ENCODE data around the gene HOXA2.

Gene HOXA2

GRCh38 chr7:27111751-27112277 is 9.3 kb upstream of the HOXA2 start:
- DNase-seq (ENCODE audit: low read depth in 2 of 2): no peak

DNA sequence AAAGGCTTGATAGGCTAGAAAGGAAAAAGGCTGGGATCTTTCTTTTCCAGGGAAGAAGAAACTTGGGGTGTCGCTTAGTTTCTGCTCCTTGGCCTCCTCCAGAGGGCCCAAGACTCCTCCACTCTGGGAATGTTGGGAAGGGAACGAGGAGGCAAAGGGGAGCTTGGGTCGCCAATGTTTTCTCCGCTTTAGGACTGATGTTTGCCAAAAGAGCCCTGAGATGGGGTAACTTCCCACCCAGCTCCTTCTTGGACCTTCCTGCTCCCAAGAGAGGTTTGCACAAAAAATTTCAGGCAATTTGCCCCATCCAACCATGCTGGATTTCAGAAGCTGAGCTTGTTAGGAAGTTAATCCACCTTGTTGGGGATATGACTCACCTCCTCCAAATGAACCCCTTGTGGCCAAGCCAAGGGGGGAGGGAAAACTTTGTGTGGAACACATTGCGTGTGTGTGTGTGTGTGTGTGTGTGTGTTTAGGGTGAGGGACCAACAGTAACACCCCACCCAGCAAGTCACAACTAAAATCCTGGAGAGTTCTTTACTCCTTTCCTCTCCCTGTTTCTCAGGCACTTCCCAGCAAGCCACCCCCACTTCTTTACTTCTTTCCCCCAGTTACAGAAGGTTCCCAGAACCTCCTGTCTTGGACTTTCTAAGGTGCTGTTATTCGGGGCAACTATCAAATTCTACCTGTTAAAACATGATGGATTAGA is 8.7 kb upstream of the HOXA2 start:
- no peak for DNase-seq (ENCODE audit: low read depth in 2 of 2)

DNA sequence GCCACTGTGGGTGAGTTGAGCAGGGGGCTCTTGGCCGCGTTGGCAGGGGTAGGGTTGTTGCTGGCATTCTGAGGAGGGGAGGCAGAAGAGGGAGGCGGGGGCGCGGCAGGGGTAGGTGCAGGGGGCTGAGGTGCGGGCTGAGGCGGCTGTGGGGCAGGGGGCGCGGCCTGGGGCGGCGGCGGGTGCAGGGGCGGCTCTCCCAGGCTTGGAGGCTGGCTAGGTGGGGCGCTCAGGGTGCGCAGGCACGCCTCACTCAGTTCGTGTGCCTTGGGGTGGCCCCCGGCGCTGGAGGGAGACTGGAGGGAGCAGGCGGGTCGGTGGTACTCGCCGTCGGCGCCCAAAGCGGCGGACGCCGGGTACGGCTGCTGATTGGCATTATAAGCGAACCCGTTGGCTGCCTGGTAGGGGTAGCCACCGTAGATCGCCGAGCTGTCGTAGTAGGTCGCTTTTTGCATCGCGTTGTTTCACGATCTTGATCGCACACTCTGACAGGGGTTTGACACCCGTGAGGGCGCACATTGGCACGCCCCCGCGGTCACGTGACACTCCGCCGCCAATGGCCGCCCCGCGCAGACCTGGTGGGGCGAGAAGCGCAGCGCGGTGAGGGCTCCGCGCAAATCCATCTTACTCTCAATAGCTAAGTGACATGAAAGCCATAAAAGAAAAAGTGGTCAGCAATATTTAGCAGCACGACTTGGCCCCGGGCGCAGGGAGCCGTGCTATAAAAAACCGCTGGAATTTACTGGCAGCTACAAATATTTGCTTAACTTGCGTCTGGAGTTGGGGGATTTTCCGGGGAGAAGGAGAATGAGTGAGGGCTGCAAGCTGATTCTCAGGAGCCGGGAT is 7.9 kb upstream of the HOXA2 start:
- DNase-seq (ENCODE audit: low read depth in 2 of 2): no peak

DNA sequence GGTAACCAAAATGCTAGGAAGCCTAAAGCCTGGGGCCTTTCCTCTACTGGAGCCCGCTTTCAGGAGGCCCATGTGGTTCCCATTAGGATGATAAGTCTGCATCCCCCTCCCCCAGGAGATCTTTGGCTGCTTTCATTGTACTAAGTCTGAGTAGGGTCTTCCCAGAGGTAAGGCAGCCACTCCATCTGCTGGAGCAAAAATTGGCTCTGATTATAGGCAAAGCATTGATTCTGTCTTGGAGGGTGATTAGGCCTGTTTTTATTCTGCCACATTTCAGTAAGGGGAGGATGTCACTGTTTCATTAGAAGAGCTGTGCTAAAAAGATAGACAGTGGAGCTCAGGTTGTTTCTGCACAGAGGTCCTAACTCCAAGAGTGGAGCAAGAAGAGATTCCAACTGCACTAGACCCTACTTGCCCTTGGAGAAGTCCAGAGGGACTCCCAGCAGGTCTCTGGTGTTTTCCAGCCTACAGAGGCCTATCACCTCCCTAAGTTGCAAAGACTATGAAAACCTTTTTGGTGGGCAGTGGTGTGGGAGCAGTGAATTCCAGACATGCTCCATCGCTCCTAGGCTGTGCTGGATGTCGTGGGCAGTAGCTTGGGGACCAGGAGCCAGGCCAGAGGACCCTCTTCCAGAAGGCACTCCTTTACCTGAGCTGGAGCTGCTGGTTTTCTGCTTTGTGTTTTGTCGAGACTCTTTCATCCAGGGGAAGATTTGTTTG is 7.1 kb upstream of the HOXA2 start:
- no peak for DNase-seq (ENCODE audit: low read depth in 2 of 2)

DNA sequence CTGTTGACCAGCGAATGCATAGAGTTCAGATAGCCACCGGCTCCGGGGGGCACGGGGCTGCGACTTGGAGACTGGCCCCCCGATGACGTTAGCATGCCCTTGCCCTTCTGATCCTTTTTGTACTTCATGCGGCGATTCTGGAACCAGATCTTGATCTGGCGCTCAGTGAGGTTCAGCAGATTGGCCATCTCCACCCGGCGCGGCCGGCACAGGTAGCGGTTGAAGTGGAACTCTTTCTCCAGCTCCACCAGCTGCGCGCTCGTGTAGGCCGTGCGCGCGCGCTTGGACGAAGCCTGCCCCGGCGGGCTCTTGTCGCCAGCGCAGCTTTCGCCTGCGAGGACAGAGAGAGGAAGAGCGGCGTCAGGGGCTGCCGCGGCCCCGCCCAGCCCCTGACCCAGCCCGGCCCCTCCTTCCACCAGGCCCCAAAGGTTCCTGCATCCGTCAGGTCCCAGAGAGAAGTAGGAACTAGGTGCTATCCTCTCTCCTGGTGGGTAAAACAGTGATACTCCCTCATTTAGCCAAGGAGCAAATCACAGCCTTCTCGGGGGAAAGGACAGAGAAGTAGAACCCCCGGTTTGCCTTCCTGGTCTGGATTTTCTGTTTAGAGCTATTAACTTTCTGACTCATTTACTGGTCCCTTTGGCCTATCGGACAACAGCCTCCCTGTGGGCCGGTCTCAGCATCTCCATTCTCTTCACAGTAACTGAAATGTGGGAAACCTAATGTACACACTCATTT is 6.1 kb upstream of the HOXA2 start:
- no peak for DNase-seq (ENCODE audit: low read depth in 2 of 2)

GRCh38 chr7:27107391-27108381 is 5.2 kb upstream of the HOXA2 start:
- no peak for DNase-seq (ENCODE audit: low read depth in 2 of 2)

DNA sequence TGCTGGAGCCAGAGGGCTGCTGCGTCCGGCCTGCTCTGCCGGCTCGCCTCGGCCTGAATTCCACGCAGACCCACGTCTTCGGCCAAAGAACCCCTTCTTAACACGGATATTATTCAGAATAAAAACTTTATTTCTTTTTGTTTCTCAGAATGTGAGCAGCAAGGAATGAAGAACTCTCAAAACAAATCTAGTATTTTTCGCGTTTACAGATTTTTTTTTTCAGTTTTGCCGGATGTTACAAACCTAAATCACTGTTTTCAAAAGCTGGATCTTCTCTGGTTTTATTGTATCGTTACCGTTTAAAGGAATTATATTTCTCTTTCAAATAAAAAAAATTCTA is 4.4 kb upstream of the HOXA2 start:
- no peak for DNase-seq (ENCODE audit: low read depth in 2 of 2)

DNA sequence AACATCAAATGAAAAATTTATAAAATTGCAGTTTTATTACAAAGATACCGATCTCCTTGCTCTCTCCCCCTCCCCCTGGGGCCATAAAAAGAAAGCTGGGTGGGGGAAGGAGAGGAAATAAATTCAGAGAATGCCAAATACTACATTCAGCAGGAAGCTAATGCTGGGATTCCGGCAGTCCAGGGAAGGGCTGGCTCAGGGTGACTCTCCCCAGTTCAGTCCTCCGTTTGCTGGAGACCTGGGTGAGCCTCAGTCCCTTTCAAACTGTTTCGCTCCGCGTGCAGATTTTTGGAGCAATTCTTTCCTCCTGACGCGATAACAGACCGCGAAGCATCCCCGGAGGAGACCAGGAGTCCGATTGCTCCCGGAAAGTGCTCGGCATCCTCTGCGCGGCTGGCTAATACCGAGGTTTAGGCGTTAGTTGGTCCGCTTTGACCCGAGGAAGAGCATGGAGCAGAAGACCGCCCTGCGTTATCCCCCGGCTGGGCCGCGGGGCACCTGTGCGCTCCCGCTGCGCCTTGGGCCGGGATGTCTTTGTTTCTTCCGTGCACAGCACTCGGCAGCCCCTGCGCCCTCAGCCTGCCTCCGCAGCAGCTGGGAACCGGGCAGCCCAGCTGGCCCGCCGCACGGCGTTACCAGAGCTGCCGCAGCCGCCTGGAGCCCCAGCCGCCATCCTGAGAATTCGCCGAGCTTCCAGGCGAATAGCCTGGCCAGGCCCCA is 3.9 kb upstream of the HOXA2 start:
- DNase-seq (ENCODE audit: low read depth in 2 of 2): no peak

GRCh38 chr7:27105301-27106031 is 3.0 kb upstream of the HOXA2 start:
- DNase-seq (ENCODE audit: low read depth in 2 of 2): no peak

GRCh38 chr7:27104341-27105058 is 2.0 kb upstream of the HOXA2 start:
- DNase-seq (ENCODE audit: low read depth in 2 of 2): no peak

- no peak for DNase-seq (ENCODE audit: low read depth in 2 of 2)
These were observed 1.2 kb upstream of the HOXA2 start for GRCh38 chr7:27103489-27104226.

DNA sequence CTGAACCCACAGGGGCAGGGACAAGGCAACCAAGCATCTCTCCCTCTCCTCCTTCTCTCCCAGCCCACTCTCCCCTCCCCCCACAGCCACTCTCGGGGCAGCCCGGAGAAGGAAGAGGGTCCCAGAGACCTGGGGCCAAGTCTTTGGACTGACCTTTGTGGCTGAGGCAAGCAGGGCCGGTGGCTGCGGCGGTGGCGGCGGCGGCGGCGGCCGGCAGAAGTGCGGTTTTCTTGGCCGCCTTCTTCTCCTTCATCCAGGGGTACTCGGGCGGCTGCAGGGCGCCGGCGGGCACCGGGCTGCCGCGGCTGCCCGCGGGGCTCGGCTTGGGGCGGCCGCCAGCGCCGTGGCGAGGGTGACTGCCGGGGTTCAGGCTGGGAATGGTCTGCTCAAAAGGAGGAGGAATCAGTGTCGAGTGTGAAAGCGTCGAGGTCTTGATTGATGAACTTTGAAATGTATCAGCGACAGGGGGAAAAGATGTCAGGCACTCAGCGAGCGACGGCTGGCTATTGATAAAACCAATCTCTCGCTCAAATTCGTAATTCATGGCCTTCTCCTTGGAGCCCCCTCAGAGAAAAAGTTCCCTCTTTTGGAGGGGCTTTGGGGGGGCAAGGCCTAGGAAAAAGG is 414 bp downstream of the HOXA2 start:
- DNase-seq (ENCODE audit: low read depth in 2 of 2): no peak

DNA sequence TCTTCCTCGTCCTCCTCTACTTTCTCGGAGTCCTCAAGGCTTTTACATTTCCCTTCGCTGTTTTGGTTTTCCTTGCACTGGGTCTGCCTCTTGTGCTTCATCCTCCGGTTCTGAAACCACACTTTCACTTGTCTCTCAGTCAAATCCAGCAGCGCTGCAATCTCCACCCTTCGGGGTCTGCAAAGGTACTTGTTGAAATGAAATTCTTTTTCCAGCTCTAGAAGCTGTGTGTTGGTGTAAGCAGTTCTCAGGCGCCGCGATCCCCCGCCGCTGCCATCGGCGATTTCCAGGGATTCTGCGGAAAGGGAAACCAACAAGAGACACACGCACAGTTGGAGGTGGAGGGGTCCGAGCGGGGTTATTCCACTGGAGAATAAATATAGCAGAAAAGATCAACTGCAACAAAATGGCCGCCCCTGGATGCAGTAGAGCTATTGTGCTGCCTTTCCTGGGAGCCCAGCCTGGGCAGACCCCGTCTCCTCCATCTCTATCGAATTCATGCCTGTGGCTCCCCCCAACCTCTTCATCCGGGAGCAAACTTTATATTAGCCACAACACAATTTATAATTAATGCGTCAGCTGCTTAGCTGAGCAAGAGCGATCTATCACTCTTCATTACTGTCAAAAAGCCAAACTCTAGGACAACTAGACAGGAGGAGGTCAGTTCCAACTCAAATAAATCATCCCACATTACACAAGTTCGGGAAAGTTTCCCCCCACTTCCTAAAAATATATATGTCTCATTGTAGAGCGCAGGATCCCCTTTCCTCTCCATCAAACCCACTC is 1.1 kb downstream of the HOXA2 start:
- no peak for DNase-seq (ENCODE audit: low read depth in 2 of 2)

DNA sequence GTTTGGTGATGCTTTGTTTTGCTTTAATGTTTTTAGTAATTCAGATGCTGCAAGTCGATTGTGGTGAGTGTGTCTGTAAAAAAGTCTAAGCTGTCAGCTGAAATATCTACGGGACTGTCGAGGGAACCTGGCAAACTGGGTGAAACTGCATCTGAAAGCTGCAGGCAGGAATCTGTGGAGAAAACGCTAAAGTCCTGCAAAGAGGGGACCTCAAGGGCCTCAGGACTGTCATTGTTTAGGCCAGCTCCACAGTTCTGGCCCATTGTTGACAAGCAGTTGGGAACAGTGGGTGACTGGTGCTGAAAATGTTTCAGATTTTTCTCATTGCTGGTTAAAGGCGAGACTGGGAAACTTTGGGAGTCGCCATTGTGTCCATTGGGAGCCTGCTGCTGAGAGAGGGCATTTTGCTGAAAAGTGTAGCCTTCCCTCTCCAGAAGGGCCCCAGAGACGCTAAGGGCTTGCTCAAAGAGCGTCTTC is 1.8 kb downstream of the HOXA2 start:
- no peak for DNase-seq (ENCODE audit: low read depth in 2 of 2)

DNA sequence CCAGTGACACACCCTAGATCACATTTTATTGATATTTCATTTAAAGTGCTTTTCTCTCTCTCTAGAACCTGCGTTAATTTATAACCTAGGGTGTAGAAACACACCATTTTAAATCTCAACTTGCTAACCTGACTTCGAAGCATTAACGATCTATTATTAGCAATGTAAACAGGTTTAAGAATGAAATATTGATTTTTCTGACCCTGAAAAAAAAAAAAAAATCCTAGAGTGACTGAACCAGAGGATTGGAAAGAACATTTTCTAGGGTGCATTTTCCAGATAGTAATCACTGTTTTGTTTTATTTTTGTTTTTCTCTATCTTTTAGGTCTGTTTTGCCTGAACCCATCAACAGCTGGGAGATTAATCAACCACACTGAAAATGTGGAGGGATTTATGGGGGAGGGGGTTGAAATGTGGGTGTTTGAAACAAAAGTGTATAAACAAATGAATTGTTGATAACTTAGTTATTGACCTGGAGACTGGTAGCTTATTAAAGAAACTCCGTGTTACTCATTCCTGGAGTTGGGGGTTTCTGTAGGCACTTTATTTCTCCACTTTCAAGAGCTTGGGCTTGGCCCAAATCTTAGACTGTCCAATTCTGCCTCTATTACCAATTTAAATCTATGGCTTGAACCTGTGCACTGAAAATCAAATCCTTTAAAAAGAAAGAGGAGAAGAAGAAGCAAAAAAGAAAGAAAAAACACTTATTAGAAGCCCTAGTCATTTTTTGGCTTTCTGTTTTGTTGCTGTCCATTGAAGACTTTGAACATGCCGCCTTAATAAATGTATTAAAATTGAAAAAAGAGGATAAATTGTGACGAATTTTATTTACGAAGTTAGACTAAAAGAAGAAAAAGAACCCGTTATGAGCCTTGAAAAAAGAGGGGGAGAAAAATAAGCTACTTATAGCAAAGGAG is 2.8 kb downstream of the HOXA2 start:
- DNase-seq (ENCODE audit: low read depth in 2 of 2): no peak
